Gastrocnemius medialis (tissue), 4 donors: ENCODE measurements around the gene ZNRF3.
A peak's percentile ranks its signal among the peaks of the same experiment; 100 is the strongest.

Experiments used
- CTCF ChIP-seq, 5 experiments: fragments of 450-650 bp in 3 of 5; fragments of 200-600 bp in 2 of 5; sonication (generic) in 2 of 5; IDR thresholded peaks in 4 of 5; conservative IDR thresholded peaks in 1 of 5; 1 replicate in 4 of 5; 2 replicates in 1 of 5; pipeline ENCODE4 v1.5.1; 2016 to 2019; ENCODE audit warnings: antibody characterized with exemption in 5 of 5, mild to moderate bottlenecking in 3 of 5, moderate library complexity in 3 of 5
- POLR2A ChIP-seq, 2 donors: fragments of 450-650 bp; IDR thresholded peaks; one replicate each; pipeline ENCODE4 v1.6.1; 2017; ENCODE audit warnings: antibody characterized with exemption in 2 of 2, mild to moderate bottlenecking in 2 of 2, moderate library complexity in 2 of 2

- TF ChIP-seq CTCF (IDR thresholded peaks at IDR 0.05 in 4 of 5, conservative IDR thresholded peaks at IDR 0.05 in 1 of 5) (no peak), POLR2A (IDR thresholded peaks at IDR 0.05) (peak in 1 of 2 donors; percentile 15)
Measured at GRCh38 chr22:28958611-28959010, 75.2 kb downstream of the ZNRF3 start.
